ENCODE measurements around the gene ANO2. TPM values are rescaled to one million over a fixed set of nuclear protein-coding genes. Genes with fewer than 3 reads are reported as not detected.

Gene ANO2
- total RNA-seq, 2 experiments from 2014 or later, result not detected

GRCh38 chr12:5969156-5969973, 24.3 kb upstream of the ANO2 start:
- H3K36me3 Mint-ChIP-seq, result no peaks in the 10 kb centered on the region
- H3K4me3 Mint-ChIP-seq, result no peak overlapping the region
- H3K27me3 Mint-ChIP-seq, result no peaks in the 10 kb centered on the region
- H3K27ac Mint-ChIP-seq, result no peak overlapping the region
- no peak for DNase-seq
- H3K9me3 Mint-ChIP-seq, result no peaks in the 10 kb centered on the region
- H3K4me1 Mint-ChIP-seq, result no peaks in the 10 kb centered on the region

- Mint-ChIP-seq H3K27ac (no peak overlapping the region), H3K9me3 (no peaks in the 10 kb centered on the region), H3K4me3 (no peak overlapping the region)
These were observed 22.8 kb upstream of the ANO2 start for GRCh38 chr12:5967645-5968415.

GRCh38 chr12:5966486-5967095, 21.5 kb upstream of the ANO2 start:
- Mint-ChIP-seq H3K4me1 (no peaks in the 10 kb centered on the region), H3K27ac (no peak overlapping the region), H3K27me3 (no peaks in the 10 kb centered on the region), H3K9me3 (no peaks in the 10 kb centered on the region), H3K36me3 (no peaks in the 10 kb centered on the region), H3K4me3 (no peak overlapping the region)
- DNase-seq, result no peak

More at GRCh38 chr12:5967645-5968415, 22.8 kb upstream of the ANO2 start:
- no peak for DNase-seq
- Mint-ChIP-seq H3K36me3 (no peaks in the 10 kb centered on the region), H3K27me3 (no peaks in the 10 kb centered on the region), H3K4me1 (no peaks in the 10 kb centered on the region)

GRCh38 chr12:5965950-5966383, 20.9 kb upstream of the ANO2 start:
- H3K27ac Mint-ChIP-seq, result no peak overlapping the region
- no peaks in the 10 kb centered on the region for H3K27me3 Mint-ChIP-seq
- H3K9me3 Mint-ChIP-seq, result no peaks in the 10 kb centered on the region
- no peaks in the 10 kb centered on the region for H3K4me1 Mint-ChIP-seq
- no peak overlapping the region for H3K4me3 Mint-ChIP-seq
- DNase-seq, result peak; percentile 46
- no peaks in the 10 kb centered on the region for H3K36me3 Mint-ChIP-seq

- Mint-ChIP-seq H3K27me3 (no peaks in the 10 kb centered on the region), H3K4me1 (no peaks in the 10 kb centered on the region), H3K4me3 (no peak overlapping the region), H3K9me3 (no peaks in the 10 kb centered on the region), H3K36me3 (no peaks in the 10 kb centered on the region), H3K27ac (no peak overlapping the region)
- DNase-seq, result no peak
These were observed 20.1 kb upstream of the ANO2 start for GRCh38 chr12:5964913-5965900.

- no peaks in the 10 kb centered on the region for H3K27me3 Mint-ChIP-seq
- H3K36me3 Mint-ChIP-seq, result no peaks in the 10 kb centered on the region
- H3K4me1 Mint-ChIP-seq, result no peaks in the 10 kb centered on the region
- DNase-seq, result no peak
- no peak overlapping the region for H3K27ac Mint-ChIP-seq
- H3K9me3 Mint-ChIP-seq, result no peaks in the 10 kb centered on the region
- H3K4me3 Mint-ChIP-seq, result no peak overlapping the region
These were observed 18.5 kb upstream of the ANO2 start for GRCh38 chr12:5963515-5963914.

GRCh38 chr12:5960783-5961182, 15.7 kb upstream of the ANO2 start:
- no peak for DNase-seq
- Mint-ChIP-seq H3K9me3 (peaks cover 3% of the 10 kb centered on the region), H3K27ac (no peak overlapping the region), H3K27me3 (peaks cover 4% of the 10 kb centered on the region), H3K36me3 (no peaks in the 10 kb centered on the region), H3K4me1 (no peaks in the 10 kb centered on the region), H3K4me3 (no peak overlapping the region)

GRCh38 chr12:5956987-5957386, 11.9 kb upstream of the ANO2 start:
- Mint-ChIP-seq H3K27ac (no peak overlapping the region), H3K9me3 (peaks cover 3% of the 10 kb centered on the region), H3K4me1 (no peaks in the 10 kb centered on the region), H3K4me3 (no peak overlapping the region), H3K36me3 (no peaks in the 10 kb centered on the region), H3K27me3 (peaks cover 23% of the 10 kb centered on the region)
- DNase-seq, result no peak

- H3K4me3 Mint-ChIP-seq, result no peak overlapping the region
These were observed 9.6 kb upstream of the ANO2 start for GRCh38 chr12:5954661-5955060.

GRCh38 chr12:5953835-5954586, 9.0 kb upstream of the ANO2 start:
- Mint-ChIP-seq H3K27me3 (peaks cover 32% of the 10 kb centered on the region), H3K4me3 (no peak overlapping the region), H3K4me1 (no peaks in the 10 kb centered on the region), H3K27ac (no peak overlapping the region), H3K9me3 (peaks cover 3% of the 10 kb centered on the region), H3K36me3 (no peaks in the 10 kb centered on the region)
- no peak for DNase-seq

More at GRCh38 chr12:5954661-5955060, 9.6 kb upstream of the ANO2 start:
- no peaks in the 10 kb centered on the region for H3K4me1 Mint-ChIP-seq
- no peak for DNase-seq
- H3K27me3 Mint-ChIP-seq, result peaks cover 30% of the 10 kb centered on the region
- H3K36me3 Mint-ChIP-seq, result no peaks in the 10 kb centered on the region
- H3K9me3 Mint-ChIP-seq, result peaks cover 3% of the 10 kb centered on the region
- no peak overlapping the region for H3K27ac Mint-ChIP-seq

GRCh38 chr12:5952031-5952430, 7.0 kb upstream of the ANO2 start:
- no peak overlapping the region for H3K27ac Mint-ChIP-seq
- H3K9me3 Mint-ChIP-seq, result peaks cover under 1% of the 10 kb centered on the region
- no peaks in the 10 kb centered on the region for H3K4me1 Mint-ChIP-seq
- H3K36me3 Mint-ChIP-seq, result no peaks in the 10 kb centered on the region
- H3K27me3 Mint-ChIP-seq, result peaks cover 44% of the 10 kb centered on the region
- no peak for DNase-seq
- no peak overlapping the region for H3K4me3 Mint-ChIP-seq

- H3K4me1 Mint-ChIP-seq, result peaks cover 4% of the 10 kb centered on the region
- peaks cover 66% of the 10 kb centered on the region for H3K27me3 Mint-ChIP-seq
- H3K4me3 Mint-ChIP-seq, result no peak overlapping the region
- DNase-seq, result no peak
- no peaks in the 10 kb centered on the region for H3K36me3 Mint-ChIP-seq
- H3K27ac Mint-ChIP-seq, result no peak overlapping the region
- H3K9me3 Mint-ChIP-seq, result no peaks in the 10 kb centered on the region
These were observed 3.6 kb upstream of the ANO2 start for GRCh38 chr12:5948696-5949095.

GRCh38 chr12:5947006-5947405, 1.9 kb upstream of the ANO2 start:
- Mint-ChIP-seq H3K4me1 (peaks cover 4% of the 10 kb centered on the region), H3K27me3 (peaks cover 70% of the 10 kb centered on the region), H3K36me3 (no peaks in the 10 kb centered on the region), H3K27ac (no peak overlapping the region), H3K9me3 (no peaks in the 10 kb centered on the region), H3K4me3 (no peak overlapping the region)
- no peak for DNase-seq

- no peak overlapping the region for H3K27ac Mint-ChIP-seq
- H3K27me3 Mint-ChIP-seq, result peaks cover 71% of the 10 kb centered on the region
- no peaks in the 10 kb centered on the region for H3K36me3 Mint-ChIP-seq
- H3K4me1 Mint-ChIP-seq, result peaks cover 4% of the 10 kb centered on the region
- no peak for DNase-seq
- H3K4me3 Mint-ChIP-seq, result no peak overlapping the region
- H3K9me3 Mint-ChIP-seq, result no peaks in the 10 kb centered on the region
These were observed 1.3 kb upstream of the ANO2 start for GRCh38 chr12:5946388-5946787.

All from activated naive CD8-positive, alpha-beta T cell treated with anti-CD3 and anti-CD28 coated beads for 36 hours (primary cell).